Globus pallidus (tissue), 1 donor: Measurements from ENCODE around the gene COLEC11.
A peak's percentile ranks its signal among the peaks of the same experiment; 100 is the strongest.
"Not testable (repeated sequence)": the region's sequence is repeated elsewhere in the genome, so short reads cannot be mapped to it uniquely, and the experiment has no call there.

Source experiments
- DNase-seq: peaks from one replicate; pipeline ENCODE4 v3.0.0-alpha.2; 2015; ENCODE audit warnings: low spot score

The COLEC11 gene

GRCh38 chr2:3606028-3606369 lies 11.1 kb downstream of the COLEC11 start:
- DNase-seq: no peak

GRCh38 chr2:3606370-3607201 lies 11.7 kb downstream of the COLEC11 start:
- peak; percentile 40 for DNase-seq

GRCh38 chr2:3608373-3609278 lies 13.7 kb downstream of the COLEC11 start:
- DNase-seq: no peak

GRCh38 chr2:3609279-3609673 lies 14.4 kb downstream of the COLEC11 start:
- DNase-seq: not testable (repeated sequence)

- DNase-seq: no peak
Observed at GRCh38 chr2:3610415-3610814, 15.5 kb downstream of the COLEC11 start.

GRCh38 chr2:3610881-3611505 lies 16.1 kb downstream of the COLEC11 start:
- peak; percentile 18 for DNase-seq

GRCh38 chr2:3611589-3611988 lies 16.7 kb downstream of the COLEC11 start:
- DNase-seq: no peak

GRCh38 chr2:3612639-3613523 lies 18.0 kb downstream of the COLEC11 start:
- DNase-seq: no peak

GRCh38 chr2:3613524-3613905 lies 18.6 kb downstream of the COLEC11 start:
- DNase-seq: no peak

- DNase-seq: not testable (repeated sequence)
Observed at GRCh38 chr2:3614743-3615142, 19.8 kb downstream of the COLEC11 start.

- DNase-seq: not testable (repeated sequence)
Observed at GRCh38 chr2:3615541-3616200, 20.8 kb downstream of the COLEC11 start.

GRCh38 chr2:3616435-3617197 lies 21.7 kb downstream of the COLEC11 start:
- DNase-seq: not testable (repeated sequence)

GRCh38 chr2:3617198-3617890 lies 22.4 kb downstream of the COLEC11 start:
- no peak for DNase-seq

- DNase-seq: no peak
Observed at GRCh38 chr2:3618367-3618766, 23.5 kb downstream of the COLEC11 start.

- no peak for DNase-seq
Observed at GRCh38 chr2:3619033-3619432, 24.1 kb downstream of the COLEC11 start.

- DNase-seq: not testable (repeated sequence)
Observed at GRCh38 chr2:3619661-3620060, 24.7 kb downstream of the COLEC11 start.

- DNase-seq: no peak
Observed at GRCh38 chr2:3620834-3621233, 25.9 kb downstream of the COLEC11 start.

GRCh38 chr2:3622967-3623366 lies 28.1 kb downstream of the COLEC11 start:
- no peak for DNase-seq

GRCh38 chr2:3624059-3624794 lies 29.3 kb downstream of the COLEC11 start:
- DNase-seq: no peak
